NCI-H1694 (cell line): ENCODE data around the gene BCAP31.

Experiments
- DNase-seq: peaks from one replicate; lab custom pipeline; 2025; lab: John Stamatoyannopoulos, UW

BCAP31 gene

GRCh38 chrX:153724252-153725038 lies at the start of gene BCAP31, which contains the start of gene ABCD1:
BCAP31 (minus strand) TSS chrX:153724387; CDS start chrX:153723244, 1,143 bp downstream.
ABCD1 (plus strand) TSS chrX:153724856; CDS start chrX:153725267, 411 bp downstream.
- peak; percentile 82 for DNase-seq

GRCh38 chrX:153773218-153773611 lies 49.0 kb upstream of the BCAP31 start:
- DNase-seq, result no peak

- no peak for DNase-seq
These were observed 48.4 kb upstream of the BCAP31 start for GRCh38 chrX:153772316-153773217.

- DNase-seq, result no peak
These were observed 47.5 kb upstream of the BCAP31 start for GRCh38 chrX:153771415-153772315.

GRCh38 chrX:153770601-153771414 lies 46.6 kb upstream of the BCAP31 start:
- DNase-seq, result no peak

GRCh38 chrX:153769865-153770600 lies 45.8 kb upstream of the BCAP31 start:
- DNase-seq, result no peak

- DNase-seq, result no peak
These were observed 45.1 kb upstream of the BCAP31 start for GRCh38 chrX:153769158-153769864.

- DNase-seq, result no peak
These were observed 44.3 kb upstream of the BCAP31 start for GRCh38 chrX:153768311-153769157.

- no peak for DNase-seq
These were observed 43.5 kb upstream of the BCAP31 start for GRCh38 chrX:153767674-153768055.

- DNase-seq, result no peak
These were observed 42.9 kb upstream of the BCAP31 start for GRCh38 chrX:153766871-153767673.

GRCh38 chrX:153766098-153766817 lies 42.1 kb upstream of the BCAP31 start:
- no peak for DNase-seq

- no peak for DNase-seq
These were observed 41.2 kb upstream of the BCAP31 start for GRCh38 chrX:153765138-153766079.

GRCh38 chrX:153764786-153765137 lies 40.6 kb upstream of the BCAP31 start:
- DNase-seq, result no peak

- DNase-seq, result peak; percentile 52
These were observed 40.0 kb upstream of the BCAP31 start, which contains the start of gene PLXNB3 for GRCh38 chrX:153763989-153764755. PLXNB3 (plus strand) TSS chrX:153764249; CDS start chrX:153765536, 1,287 bp downstream.

GRCh38 chrX:153763298-153763932 lies 39.2 kb upstream of the BCAP31 start:
- no peak for DNase-seq
